HEK293 (cell line): Measurements from ENCODE around the gene AMER2.
A peak's percentile ranks its signal among the peaks of the same experiment; 100 is the strongest.

Experiments used
- CTCF ChIA-PET: fragments of 350-600 bp; formaldehyde crosslinking; extraction: SDS; loops from one replicate; lab custom pipeline; 2021; ENCODE audit warnings: antibody characterized with exemption; lab: Yijun Ruan, JAX
- POLR2A ChIA-PET: fragments of 300-600 bp; formaldehyde crosslinking; extraction: SDS; loops from one replicate; lab custom pipeline; 2020; ENCODE audit warnings: antibody characterized with exemption, inconsistent platforms; lab: Yijun Ruan, JAX
- H3K27ac ChIP-seq: fragments of 200-500 bp; sonication (Bioruptor generic); 2 replicates; pipeline ENCODE4 v1.5.1; 2014; ENCODE audit warnings: low read depth, low read length, control low read depth, inconsistent platforms; ENCODE audit errors: extremely low read depth
- H3K36me3 ChIP-seq, 2 experiments: fragments of 200-500 bp in 1 of 2; sonication (Bioruptor generic) in 1 of 2; 1 replicate in 1 of 2; 2 replicates in 1 of 2; pipeline ENCODE4 v1.5.1; 2014 to 2017; ENCODE audit warnings: inconsistent platforms in 2 of 2, low read length in 2 of 2; ENCODE audit not compliant: control insufficient read depth in 2 of 2, insufficient read depth in 1 of 2
- H3K4me1 ChIP-seq: fragments of 200-500 bp; sonication (Bioruptor generic); 2 replicates; pipeline ENCODE4 v1.5.1; 2014; ENCODE audit warnings: mild to moderate bottlenecking, low read length, inconsistent platforms; ENCODE audit not compliant: control insufficient read depth, insufficient read depth
- H3K4me3 ChIP-seq: 2 replicates; pipeline ENCODE4 v1.5.1; 2011; ENCODE audit warnings: low read depth, mild to moderate bottlenecking, control low read depth, low read length, moderate library complexity
- H3K9me3 ChIP-seq: fragments of 200-500 bp; sonication (Bioruptor generic); 2 replicates; pipeline ENCODE4 v1.5.1; 2014; ENCODE audit warnings: low read depth, low read length, inconsistent platforms; ENCODE audit not compliant: control insufficient read depth, insufficient read depth
- EGR2 ChIP-seq: fragments of 450-650 bp; formaldehyde crosslinking; IDR thresholded peaks from 2 replicates; pipeline ENCODE4 v1.5.1; 2016; ENCODE audit warnings: low read depth, missing biosample characterization, missing genetic modification characterization
- PRDM1 ChIP-seq: fragments of 450-650 bp; formaldehyde crosslinking; IDR thresholded peaks from 2 replicates; pipeline ENCODE4; 2016; ENCODE audit warnings: missing biosample characterization, missing genetic modification characterization
- SCRT2 ChIP-seq: fragments of 450-650 bp; formaldehyde crosslinking; IDR thresholded peaks from 2 replicates; pipeline ENCODE4 v1.5.1; 2016; ENCODE audit warnings: missing biosample characterization, missing genetic modification characterization
- TCF7L2 ChIP-seq: IDR thresholded peaks from 2 replicates; pipeline ENCODE4 v1.6.1; 2011; ENCODE audit warnings: low read depth, mild to moderate bottlenecking, inconsistent platforms, low read length, moderate library complexity, borderline replicate concordance
- ZBTB7A ChIP-seq: fragments of 450-650 bp; formaldehyde crosslinking; IDR thresholded peaks from 2 replicates; pipeline ENCODE4 v1.5.1; 2016; ENCODE audit warnings: low read depth, missing biosample characterization, missing genetic modification characterization
- ZNF132 ChIP-seq: fragments of 450-650 bp; formaldehyde crosslinking; IDR thresholded peaks from 2 replicates; pipeline ENCODE4 v1.5.1; 2017; ENCODE audit warnings: missing biosample characterization, missing genetic modification characterization, borderline replicate concordance
- ZNF133 ChIP-seq: fragments of 450-650 bp; formaldehyde crosslinking; IDR thresholded peaks from 2 replicates; pipeline ENCODE4 v1.5.1; 2016; ENCODE audit warnings: missing biosample characterization, missing genetic modification characterization
- ZNF239 ChIP-seq: fragments of 450-650 bp; formaldehyde crosslinking; IDR thresholded peaks from 2 replicates; pipeline ENCODE4 v1.5.1; 2016; ENCODE audit warnings: missing biosample characterization, missing genetic modification characterization
- ZNF266 ChIP-seq: fragments of 450-650 bp; formaldehyde crosslinking; IDR thresholded peaks from 2 replicates; pipeline ENCODE4 v1.5.1; 2016; ENCODE audit warnings: missing biosample characterization, missing genetic modification characterization, low read depth
- ZNF366 ChIP-seq: fragments of 450-650 bp; formaldehyde crosslinking; conservative IDR thresholded peaks from 2 replicates; pipeline ENCODE4 v1.5.1; 2016; ENCODE audit warnings: missing biosample characterization, missing genetic modification characterization
- ZNF391 ChIP-seq: fragments of 450-650 bp; formaldehyde crosslinking; IDR thresholded peaks from 2 replicates; pipeline ENCODE4 v1.5.1; 2016; ENCODE audit warnings: low read depth, missing biosample characterization, missing genetic modification characterization, borderline replicate concordance
- ZNF473 ChIP-seq: fragments of 450-650 bp; formaldehyde crosslinking; IDR thresholded peaks from 2 replicates; pipeline ENCODE4 v1.5.1; 2017; ENCODE audit warnings: missing biosample characterization, missing genetic modification characterization
- ZNF529 ChIP-seq: fragments of 450-650 bp; formaldehyde crosslinking; IDR thresholded peaks from 2 replicates; pipeline ENCODE4 v1.5.1; 2017; ENCODE audit warnings: missing genetic modification characterization, missing biosample characterization; ENCODE audit not compliant: insufficient replicate concordance
- ZNF843 ChIP-seq: fragments of 450-650 bp; formaldehyde crosslinking; IDR thresholded peaks from 2 replicates; pipeline ENCODE4 v1.5.1; 2016; ENCODE audit warnings: missing biosample characterization, missing genetic modification characterization
- TF ChIP-seq, protein P1 (sequence below): fragments of 450-650 bp; formaldehyde crosslinking; IDR thresholded peaks from 2 replicates; pipeline ENCODE4 v1.5.0; 2017; ENCODE audit warnings: missing biosample characterization, missing genetic modification characterization, borderline replicate concordance
- TF ChIP-seq, protein P2 (sequence below): fragments of 450-650 bp; formaldehyde crosslinking; IDR thresholded peaks from 2 replicates; pipeline ENCODE4 v1.5.1; 2016; ENCODE audit warnings: missing biosample characterization, missing genetic modification characterization
- TF ChIP-seq, protein P3 (sequence below): fragments of 450-650 bp; formaldehyde crosslinking; IDR thresholded peaks from 2 replicates; pipeline ENCODE4 v1.5.1; 2016; ENCODE audit warnings: missing biosample characterization, missing genetic modification characterization

AMER2 gene

DNA sequence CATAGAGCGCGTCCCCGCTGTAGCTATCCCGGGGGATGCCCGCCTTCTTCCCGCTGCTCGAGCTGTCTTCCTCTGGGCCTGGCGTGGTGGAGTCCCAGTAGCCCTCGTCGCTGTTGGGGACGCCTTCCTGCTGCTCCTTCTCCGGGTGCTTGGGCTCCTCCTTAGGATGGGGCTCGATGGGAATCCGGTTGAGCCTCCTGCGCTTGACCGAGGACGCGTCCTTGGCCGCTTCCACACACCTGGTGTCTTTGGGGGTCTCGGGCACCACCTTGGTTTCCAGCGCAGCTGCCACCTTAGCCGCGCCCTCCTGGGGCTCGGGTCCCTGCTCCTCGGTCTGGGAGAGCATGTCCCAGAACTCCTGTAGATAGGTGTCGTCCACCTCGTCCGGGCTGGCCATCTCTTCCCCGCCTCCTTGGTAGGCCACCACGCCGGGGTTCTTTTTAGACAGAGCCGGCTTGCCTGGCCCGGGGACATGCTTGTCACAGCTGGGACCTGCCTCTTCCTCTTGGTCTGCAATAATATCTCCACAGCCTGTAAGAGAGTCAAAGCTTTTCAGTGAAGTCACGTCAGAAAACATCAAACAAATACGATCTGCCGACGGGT, 2.0 kb downstream of the AMER2 start (continued):
- TF ChIP-seq, protein P1, sequence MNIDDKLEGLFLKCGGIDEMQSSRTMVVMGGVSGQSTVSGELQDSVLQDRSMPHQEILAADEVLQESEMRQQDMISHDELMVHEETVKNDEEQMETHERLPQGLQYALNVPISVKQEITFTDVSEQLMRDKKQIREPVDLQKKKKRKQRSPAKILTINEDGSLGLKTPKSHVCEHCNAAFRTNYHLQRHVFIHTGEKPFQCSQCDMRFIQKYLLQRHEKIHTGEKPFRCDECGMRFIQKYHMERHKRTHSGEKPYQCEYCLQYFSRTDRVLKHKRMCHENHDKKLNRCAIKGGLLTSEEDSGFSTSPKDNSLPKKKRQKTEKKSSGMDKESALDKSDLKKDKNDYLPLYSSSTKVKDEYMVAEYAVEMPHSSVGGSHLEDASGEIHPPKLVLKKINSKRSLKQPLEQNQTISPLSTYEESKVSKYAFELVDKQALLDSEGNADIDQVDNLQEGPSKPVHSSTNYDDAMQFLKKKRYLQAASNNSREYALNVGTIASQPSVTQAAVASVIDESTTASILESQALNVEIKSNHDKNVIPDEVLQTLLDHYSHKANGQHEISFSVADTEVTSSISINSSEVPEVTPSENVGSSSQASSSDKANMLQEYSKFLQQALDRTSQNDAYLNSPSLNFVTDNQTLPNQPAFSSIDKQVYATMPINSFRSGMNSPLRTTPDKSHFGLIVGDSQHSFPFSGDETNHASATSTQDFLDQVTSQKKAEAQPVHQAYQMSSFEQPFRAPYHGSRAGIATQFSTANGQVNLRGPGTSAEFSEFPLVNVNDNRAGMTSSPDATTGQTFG (tag by site-specific recombination) = no peak
- TF ChIP-seq, protein P2, sequence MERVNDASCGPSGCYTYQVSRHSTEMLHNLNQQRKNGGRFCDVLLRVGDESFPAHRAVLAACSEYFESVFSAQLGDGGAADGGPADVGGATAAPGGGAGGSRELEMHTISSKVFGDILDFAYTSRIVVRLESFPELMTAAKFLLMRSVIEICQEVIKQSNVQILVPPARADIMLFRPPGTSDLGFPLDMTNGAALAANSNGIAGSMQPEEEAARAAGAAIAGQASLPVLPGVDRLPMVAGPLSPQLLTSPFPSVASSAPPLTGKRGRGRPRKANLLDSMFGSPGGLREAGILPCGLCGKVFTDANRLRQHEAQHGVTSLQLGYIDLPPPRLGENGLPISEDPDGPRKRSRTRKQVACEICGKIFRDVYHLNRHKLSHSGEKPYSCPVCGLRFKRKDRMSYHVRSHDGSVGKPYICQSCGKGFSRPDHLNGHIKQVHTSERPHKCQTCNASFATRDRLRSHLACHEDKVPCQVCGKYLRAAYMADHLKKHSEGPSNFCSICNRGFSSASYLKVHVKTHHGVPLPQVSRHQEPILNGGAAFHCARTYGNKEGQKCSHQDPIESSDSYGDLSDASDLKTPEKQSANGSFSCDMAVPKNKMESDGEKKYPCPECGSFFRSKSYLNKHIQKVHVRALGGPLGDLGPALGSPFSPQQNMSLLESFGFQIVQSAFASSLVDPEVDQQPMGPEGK (tag by site-specific recombination) = no peak
- TF ChIP-seq TCF7L2 = no peak

DNA sequence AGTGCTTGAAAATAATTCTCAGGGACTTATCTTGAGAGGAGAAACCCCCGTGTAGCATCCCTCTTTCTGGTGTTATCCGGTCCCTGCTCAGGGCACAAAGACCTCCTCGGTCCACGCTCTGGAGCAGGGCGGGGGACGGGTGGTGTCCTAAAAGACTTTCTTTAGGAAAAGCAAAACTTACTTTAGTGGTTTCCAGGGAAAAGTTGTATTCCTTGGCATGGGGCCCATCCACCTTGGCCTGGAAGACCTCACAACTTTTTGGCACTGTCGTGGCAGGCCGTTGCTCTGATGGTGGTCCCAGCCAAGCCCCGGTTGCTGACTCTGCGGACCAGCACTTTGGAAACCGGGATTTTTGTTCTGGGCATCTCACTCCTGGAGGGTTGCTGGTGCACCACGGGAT, 2.7 kb downstream of the AMER2 start:
- Histone ChIP-seq H3K4me1 (no peaks in the 10 kb centered on the region), H3K9me3 (no peaks in the 10 kb centered on the region), H3K27ac (no peak overlapping the region), H3K4me3 (no peak overlapping the region), H3K36me3 (no peaks in the 10 kb centered on the region)
- POLR2A ChIA-PET = no interaction called here
- TF ChIP-seq ZNF132 (tag by site-specific recombination) (no peak), EGR2 (tag by site-specific recombination) (no peak), ZNF473 (no peak), ZBTB7A (tag by site-specific recombination) (no peak), ZNF239 (tag by site-specific recombination) (no peak), PRDM1 (peak; percentile 33; the same call in 1 of the 2 replicates), ZNF133 (tag by site-specific recombination) (no peak), ZNF391 (no peak), ZNF843 (tag by site-specific recombination) (no peak)
- CTCF ChIA-PET = no interaction called here

DNA sequence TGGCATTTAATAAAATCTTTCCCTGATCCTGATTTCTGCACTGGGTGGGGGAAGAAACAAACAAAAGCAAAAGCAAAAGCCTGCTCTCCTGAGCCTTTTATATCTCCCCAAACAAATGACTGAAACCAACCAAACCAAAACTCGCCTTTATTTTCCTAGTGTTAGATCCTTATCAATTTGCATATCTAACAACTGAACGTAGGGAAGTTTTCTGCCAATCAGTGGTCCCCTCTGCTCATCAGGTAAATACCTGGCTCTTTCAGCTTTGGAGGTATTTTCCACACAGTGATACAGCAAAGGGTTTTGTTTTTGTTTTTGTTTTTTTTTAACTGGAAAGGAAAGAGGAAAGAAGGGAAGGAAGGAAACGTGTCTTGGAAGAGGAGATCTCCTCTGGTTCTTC, 3.3 kb downstream of the AMER2 start:
- no peak overlapping the region for H3K4me3 ChIP-seq
- no peaks in the 10 kb centered on the region for H3K4me1 ChIP-seq
- H3K9me3 ChIP-seq = no peaks in the 10 kb centered on the region
- TF ChIP-seq SCRT2 (tag by site-specific recombination) = no peak
- TF ChIP-seq, protein P3, sequence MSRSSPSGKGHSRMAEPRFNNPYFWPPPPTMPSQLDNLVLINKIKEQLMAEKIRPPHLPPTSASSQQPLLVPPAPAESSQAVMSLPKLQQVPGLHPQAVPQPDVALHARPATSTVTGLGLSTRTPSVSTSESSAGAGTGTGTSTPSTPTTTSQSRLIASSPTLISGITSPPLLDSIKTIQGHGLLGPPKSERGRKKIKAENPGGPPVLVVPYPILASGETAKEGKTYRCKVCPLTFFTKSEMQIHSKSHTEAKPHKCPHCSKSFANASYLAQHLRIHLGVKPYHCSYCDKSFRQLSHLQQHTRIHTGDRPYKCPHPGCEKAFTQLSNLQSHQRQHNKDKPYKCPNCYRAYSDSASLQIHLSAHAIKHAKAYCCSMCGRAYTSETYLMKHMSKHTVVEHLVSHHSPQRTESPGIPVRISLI (tag by site-specific recombination) = no peak
- TF ChIP-seq ZNF529 (tag by site-specific recombination) = no peak
- peak; percentile 26; the same call in 1 of the 2 replicates for TF ChIP-seq ZNF366 (tag by site-specific recombination)
- no peak for TF ChIP-seq ZNF266
- POLR2A ChIA-PET = no interaction called here
- CTCF ChIA-PET = no interaction called here
- no peak overlapping the region for H3K27ac ChIP-seq
- H3K36me3 ChIP-seq = no peaks in the 10 kb centered on the region
